Measurements from ENCODE around the gene KRT86.
"Not testable (repeated sequence)": the region's sequence is repeated elsewhere in the genome, so short reads cannot be mapped to it uniquely, and the experiment has no call there.

DNA sequence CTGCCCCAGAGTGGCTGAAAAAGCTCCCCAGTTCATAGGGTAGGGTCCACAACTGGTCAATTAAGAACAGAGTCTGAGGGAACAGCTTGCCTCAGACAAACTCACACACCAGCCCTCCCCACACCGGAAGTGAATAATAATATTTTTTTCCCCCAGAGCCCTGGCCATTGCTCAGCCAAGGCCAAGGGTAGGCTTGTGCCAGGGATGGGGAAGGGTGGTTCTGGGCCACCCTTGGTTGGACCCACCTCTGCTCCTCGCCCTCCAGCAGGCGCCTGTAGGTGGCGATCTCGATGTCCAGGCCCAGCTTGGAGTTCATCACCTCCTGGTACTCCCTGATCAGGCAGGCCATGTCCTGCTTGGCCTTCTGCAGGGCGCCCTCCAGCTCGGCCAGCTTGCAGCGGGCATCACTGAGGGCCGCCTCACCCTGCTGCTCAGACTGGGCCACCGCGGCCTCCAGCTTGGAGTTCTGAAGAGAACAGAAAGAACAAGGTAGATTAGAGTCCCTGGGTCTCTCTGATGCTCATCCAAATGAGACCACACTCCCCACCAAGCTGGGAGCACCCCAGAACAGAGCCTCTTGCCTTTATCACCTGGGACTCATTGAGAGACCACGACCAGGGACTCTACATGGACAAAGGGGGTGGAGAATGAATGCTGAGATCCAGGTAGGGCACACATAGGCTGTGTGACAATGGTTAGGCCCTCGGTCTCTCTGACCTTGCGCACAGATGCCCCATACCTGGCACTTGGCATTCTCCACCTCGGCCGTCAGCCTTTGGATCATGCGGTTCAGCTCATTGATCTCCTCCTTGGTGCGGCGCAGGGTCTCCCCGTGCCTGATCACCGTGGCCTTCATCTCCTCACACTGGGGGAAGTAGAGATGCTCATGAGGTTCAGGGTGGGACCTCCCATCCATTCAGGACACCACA, 12.7 kb downstream of the KRT86 start:
- TF ChIP-seq POLR2AphosphoS5, POLR2A, CTCF (IDR thresholded peaks at IDR 0.05): not testable (repeated sequence)
